Left lobe of liver (tissue), 2 donors: Measurements from ENCODE around the gene CMTM8. TPM values are rescaled to one million over a fixed set of nuclear protein-coding genes. Genes with fewer than 3 reads are reported as not detected.

Source experiments
- ATAC-seq: fragments of 200-7000 bp; cut with Tn5 transposase; one replicate; pipeline ENCODE4 v1.9.1; 2020; ENCODE audit warnings: mild to moderate bottlenecking, moderate library complexity
- DNase-seq: peaks from one replicate; pipeline ENCODE4 v3.0.0-alpha.2; 2020; ENCODE audit warnings: low spot score
- total RNA-seq: library from RNA; stranded (reverse); gene quantifications from one replicate; pipeline ENCODE4 v1.2.1, GENCODE V29; 2021
- donor health status: DM: no; HTN: no; CAD: no; lungs with moderate emphysema.
- donor health status: DM: no; HTN: yes; CAD: no.

The CMTM8 gene
- total RNA-seq, 1 donor from 2014 or later = 17.1 TPM

- ATAC-seq (no peak), DNase-seq (no peak)
Measured at GRCh38 chr3:32274306-32274705, 35.8 kb downstream of the CMTM8 start.

DNA sequence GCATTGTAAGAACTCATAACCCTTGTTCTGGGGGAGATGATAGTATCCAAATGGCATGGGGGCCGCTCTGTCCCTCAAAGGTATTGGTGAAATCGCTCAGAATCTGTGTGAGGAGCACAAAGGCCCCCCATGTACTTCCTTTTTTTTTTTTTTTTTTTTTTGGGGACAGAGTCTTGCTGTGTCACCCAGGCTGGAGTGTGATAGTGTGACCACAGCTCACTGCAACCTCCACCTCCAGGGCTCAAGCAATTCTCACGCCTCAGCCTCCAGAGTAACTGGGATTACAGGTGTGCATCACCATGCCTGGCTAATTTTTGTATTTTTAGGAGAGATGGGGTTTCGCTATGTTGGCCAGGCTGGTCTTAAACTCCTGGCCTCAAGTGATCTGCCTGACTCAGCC is 37.0 kb downstream of the CMTM8 start:
- DNase-seq (no peak), ATAC-seq (no peak)

DNA sequence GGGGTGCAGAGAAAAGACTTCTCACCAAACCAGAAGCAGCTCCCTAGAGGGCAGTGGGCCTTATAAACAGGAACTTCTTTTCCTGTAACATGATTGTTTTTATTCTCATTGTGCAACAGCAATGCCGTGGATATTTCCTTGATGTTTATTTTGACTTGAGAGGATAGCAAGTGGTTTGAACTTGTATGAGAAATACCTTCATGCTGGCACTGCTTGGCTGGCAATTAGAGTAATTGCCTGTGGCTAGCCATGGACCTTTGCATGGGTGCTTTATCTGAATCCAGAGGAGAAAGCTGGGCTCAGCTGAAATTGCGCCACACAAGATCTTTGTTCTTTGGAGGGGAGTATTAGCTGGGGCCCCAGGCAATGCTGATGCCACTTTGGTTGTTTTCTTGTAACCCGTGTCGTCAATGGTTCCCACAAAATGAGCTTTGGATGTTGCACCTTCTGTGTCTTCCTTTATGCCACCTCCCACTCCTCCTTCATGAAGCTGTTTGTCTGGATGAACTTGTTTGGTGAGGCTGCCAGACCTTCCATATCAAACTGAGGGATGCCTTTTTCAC is 37.9 kb downstream of the CMTM8 start:
- DNase-seq (no peak), ATAC-seq (peak; percentile 18)

DNA sequence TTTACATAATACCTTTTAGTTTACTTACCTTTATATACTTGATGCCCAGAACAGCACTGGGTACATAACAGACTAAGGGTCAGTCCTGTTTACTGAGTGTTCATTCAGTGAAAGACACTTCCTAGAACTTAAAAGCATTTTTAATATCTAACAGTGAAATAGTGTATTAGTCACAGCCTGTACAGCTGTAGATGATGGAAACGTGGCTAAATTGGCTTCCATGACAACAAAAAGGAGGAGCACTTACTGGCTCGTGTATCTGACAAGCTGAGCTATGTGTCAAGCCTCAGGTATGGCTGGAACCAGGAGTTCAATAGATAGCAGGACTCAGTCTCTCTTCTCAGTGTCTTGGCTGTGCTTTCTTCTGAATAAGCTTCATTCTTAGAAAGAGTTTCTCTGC is 40.2 kb downstream of the CMTM8 start:
- no peak for DNase-seq

DNA sequence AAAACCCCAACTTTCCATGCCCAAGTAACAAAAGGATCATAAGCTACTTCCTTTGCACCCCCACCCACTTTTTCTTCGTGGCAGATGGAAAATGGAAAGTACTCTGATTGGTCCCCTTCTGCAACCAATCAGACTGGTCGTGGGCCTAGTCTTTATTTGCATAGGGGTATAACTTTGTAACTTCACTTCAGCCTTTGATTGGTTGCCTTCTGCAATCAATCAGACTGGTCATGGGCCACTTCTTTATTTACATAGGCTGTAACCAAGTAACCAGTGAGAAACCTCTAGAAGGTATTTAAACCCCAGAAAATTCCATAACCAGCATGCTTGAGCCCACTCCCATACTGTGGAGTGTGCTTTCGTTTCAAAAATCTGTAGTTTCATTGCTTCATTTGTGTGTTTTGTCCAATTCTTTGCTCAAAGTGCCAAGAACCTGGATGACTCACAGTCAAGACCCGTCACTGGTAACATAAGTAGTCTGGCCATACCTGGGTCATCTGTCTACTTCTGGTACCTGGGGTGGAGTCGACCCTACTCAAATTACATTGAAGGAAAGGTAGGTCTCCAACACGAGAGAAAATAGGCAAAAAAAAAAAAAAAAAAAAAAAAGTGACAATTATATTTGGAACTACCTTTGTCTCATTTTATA is 41.9 kb downstream of the CMTM8 start:
- DNase-seq (no peak), ATAC-seq (no peak)

More for the DNA sequence above, 40.2 kb downstream of the CMTM8 start:
- ATAC-seq = no peak

GRCh38 chr3:32281570-32282106 is 43.2 kb downstream of the CMTM8 start:
- no peak for DNase-seq

GRCh38 chr3:32282578-32283154 is 44.2 kb downstream of the CMTM8 start:
- ATAC-seq (no peak), DNase-seq (no peak)

More at GRCh38 chr3:32281570-32282106, 43.2 kb downstream of the CMTM8 start:
- peak; percentile 25 for ATAC-seq

DNA sequence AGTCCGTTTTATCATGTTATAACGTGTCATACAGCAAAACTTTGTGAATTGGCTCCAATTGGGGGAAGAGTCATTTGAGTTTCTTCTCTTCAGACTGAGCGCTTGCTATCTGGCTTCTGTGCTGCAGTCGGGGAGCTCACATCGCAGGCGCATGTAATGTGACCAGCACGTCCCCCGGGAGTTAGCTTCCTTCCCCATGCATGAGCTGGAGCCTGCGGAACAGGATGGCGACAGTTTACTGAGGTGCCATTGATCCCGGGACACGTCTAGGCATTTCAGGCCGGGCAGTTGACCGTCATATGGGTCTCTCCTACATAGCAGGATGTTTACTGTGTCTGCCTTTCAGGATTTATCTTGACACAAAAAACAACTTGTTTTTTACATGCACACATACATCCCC is 44.8 kb downstream of the CMTM8 start:
- DNase-seq (no peak), ATAC-seq (peak; percentile 26)

DNA sequence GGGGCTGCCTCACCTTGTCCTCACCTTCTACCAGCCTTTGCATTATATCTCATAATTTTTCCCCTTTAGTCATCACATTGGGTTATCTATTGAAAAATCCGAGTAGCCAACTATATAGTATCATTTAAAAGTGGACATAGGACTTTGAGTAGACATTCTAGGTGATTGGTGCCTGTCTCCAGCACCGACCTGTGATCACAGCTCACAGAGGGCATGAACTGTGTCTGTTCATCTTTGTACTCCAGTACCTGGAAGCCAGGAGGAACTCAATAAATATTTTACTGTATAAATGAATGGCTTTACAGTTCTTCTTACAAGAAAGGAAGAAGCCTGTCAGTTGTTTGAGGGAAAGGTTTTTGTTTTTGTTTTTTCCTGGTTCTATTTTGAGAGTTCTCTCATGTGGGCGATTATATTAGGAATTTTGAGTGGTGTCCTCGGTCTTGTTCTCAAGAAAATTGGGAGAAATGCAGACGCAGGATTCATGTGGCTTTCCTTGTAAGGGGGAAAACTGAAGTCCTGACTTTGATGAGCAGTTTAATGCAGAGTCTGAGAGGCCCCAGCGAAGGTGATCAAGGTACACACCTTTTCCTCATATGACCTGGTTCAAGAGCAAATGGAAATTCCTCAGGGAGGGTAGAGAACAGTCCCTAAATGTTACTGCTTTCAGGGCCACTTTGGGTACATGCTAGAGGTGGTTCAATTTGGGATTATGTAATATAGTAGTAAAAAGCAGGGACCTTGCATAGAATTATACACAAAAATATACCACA is 46.1 kb downstream of the CMTM8 start:
- DNase-seq (no peak), ATAC-seq (peak; percentile 79)

- ATAC-seq = peak; percentile 25
- no peak for DNase-seq
Measured at GRCh38 chr3:32285891-32286290, 47.4 kb downstream of the CMTM8 start.

GRCh38 chr3:32288819-32289218 is 50.3 kb downstream of the CMTM8 start:
- no peak for ATAC-seq
- no peak for DNase-seq

GRCh38 chr3:32290619-32291018 is 52.1 kb downstream of the CMTM8 start:
- ATAC-seq (peak; percentile 18), DNase-seq (no peak)

DNA sequence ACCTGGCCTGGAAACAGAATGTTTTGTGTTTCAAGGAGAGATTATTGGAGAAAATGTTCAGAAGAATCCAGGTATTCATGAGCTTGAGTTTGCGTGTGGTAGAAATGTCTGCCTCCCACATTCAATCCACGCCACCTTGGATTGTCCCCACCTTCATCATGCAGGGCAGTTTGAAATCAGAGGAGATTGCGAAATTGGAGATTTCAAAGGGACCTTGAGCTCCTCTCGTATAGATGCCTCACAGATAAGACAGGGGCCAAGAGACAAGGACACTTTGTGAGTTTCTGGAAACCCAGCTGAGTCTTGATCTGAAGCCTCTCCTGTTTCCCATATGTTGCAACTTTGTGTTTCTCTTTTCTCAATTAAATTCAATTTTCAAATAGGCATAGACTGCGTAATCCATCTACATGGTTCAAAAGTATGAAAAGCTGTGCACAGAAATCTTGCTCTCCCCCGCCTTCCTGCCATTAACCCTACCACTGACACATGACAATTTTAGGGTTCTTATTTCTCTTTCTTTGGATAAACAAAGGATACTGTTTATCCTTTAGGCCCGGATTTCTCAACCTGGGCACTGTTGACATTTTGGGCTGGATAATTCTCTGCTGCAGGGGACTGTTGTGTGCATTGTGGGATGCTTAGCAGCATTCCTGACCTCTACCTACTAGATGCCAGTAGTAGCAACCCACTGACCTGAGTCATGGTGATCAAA is 53.8 kb downstream of the CMTM8 start:
- no peak for DNase-seq
- peak; percentile 10 for ATAC-seq

DNA sequence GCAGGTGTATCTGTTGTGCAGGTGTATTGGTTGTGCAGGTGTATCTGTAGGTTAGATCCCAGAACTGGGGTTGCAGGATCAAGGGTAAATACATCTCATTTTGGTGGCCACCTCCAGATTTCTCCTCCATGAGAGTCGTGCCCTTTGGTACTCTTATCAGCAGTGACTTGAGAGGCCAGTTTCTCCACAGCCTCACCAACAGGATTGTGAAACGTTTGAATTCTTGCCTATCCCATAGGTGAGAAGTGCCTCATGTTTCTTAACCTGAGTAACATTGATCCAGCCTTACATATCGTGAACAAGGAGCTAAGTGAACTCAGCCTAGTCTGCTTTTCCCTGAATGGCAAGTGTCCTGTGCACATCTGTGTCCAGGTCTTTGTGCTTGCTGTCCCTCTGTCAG is 55.4 kb downstream of the CMTM8 start:
- ATAC-seq (peak; percentile 53), DNase-seq (no peak)

GRCh38 chr3:32296251-32297204 is 58.0 kb downstream of the CMTM8 start:
- ATAC-seq (peak; percentile 90), DNase-seq (peak; percentile 64)

DNA sequence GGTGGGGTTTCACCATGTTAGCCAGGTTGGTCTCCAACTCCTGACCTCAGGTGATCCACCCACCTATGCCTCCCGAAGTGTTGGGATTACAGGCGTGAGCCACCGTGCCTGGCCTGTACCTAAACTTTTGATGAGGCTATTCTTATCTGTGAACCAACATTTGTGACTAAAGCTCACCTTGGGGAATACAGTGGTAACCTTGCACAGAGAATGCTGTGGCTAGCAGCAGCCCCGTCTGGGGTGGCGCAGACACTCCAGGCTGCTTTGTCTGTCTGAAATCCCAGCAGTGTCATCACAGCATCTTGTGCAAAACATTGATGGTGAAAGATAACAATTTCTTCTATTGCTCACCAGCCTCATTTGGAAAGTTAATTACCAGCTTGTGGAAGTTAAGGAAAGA is 58.9 kb downstream of the CMTM8 start:
- no peak for DNase-seq
- ATAC-seq = no peak

- ATAC-seq = no peak
Measured at GRCh38 chr3:32301426-32301825, 62.9 kb downstream of the CMTM8 start.

GRCh38 chr3:32302601-32303398 is 64.3 kb downstream of the CMTM8 start:
- DNase-seq (no peak), ATAC-seq (no peak)

More at GRCh38 chr3:32301426-32301825, 62.9 kb downstream of the CMTM8 start:
- DNase-seq = no peak

DNA sequence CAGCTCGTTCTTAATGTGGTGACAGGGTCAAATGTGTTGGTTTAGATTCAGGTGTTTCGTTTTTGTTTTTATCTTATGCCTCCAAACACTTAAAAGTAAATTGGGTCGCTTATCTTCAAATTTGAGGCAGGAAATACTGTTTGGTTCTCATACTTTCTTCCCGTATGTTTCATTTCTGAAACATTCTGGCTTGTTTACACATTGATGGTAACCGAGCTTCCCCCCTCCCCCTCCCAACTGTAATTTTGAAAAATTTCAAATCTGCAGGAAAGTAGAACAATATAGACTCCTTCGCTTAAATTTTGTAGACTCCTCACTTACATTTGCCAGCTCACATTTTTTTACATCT is 64.9 kb downstream of the CMTM8 start:
- DNase-seq (no peak), ATAC-seq (no peak)
